ENCODE data around the gene GSG1L. TPM values are rescaled to one million over a fixed set of nuclear protein-coding genes. Genes with fewer than 3 reads are reported as not detected.

The GSG1L gene
- total and polyA plus RNA-seq, 4 donors = 0.14 to 1.3 (median 0.24) TPM

- no peak for DNase-seq
- H3K36me3 ChIP-seq (ENCODE audit: control insufficient read depth in 4 of 4, insufficient read depth in 4 of 4, low read length in 4 of 4) = no peaks in the 10 kb centered on the region
- peaks cover 0 to 4% (median 0%) of the 10 kb centered on the region in 4 donors for H3K9me3 ChIP-seq (ENCODE audit: control insufficient read depth in 4 of 4, insufficient read depth in 3 of 4, low read length in 3 of 4)
- WGBS, 2 donors = 36 to 51% methylated on average over 5 of the region's 5 CpGs
- no peak for TF ChIP-seq CTCF (IDR thresholded peaks at IDR 0.05; ENCODE audit: control extremely low read depth, extremely low read depth)
- no peak overlapping the region for H3K27ac ChIP-seq (ENCODE audit: low read depth in 1 of 2, low read length in 1 of 2)
- no peak for ATAC-seq (ENCODE audit: insufficient read depth, low FRiP score)
- no peak overlapping the region for H3K9ac ChIP-seq (ENCODE audit: insufficient read depth in 1 of 2, low read length in 2 of 2)
- H3K4me3 ChIP-seq = no peak overlapping the region
- H3K4me1 ChIP-seq (ENCODE audit: control insufficient read depth in 5 of 5, insufficient read depth in 5 of 5, low read length in 5 of 5) = no peaks in the 10 kb centered on the region
- H3K27me3 ChIP-seq (ENCODE audit: control insufficient read depth in 3 of 3, insufficient read depth in 3 of 3, low read length in 2 of 3) = peaks cover 0 to 2% (median 0%) of the 10 kb centered on the region in 3 donors
These were observed 265.3 kb downstream of the GSG1L start for GRCh38 chr16:27798241-27798640.

- no peak for TF ChIP-seq CTCF (IDR thresholded peaks at IDR 0.05; ENCODE audit: control extremely low read depth, extremely low read depth)
- WGBS, 2 donors = 58 to 59% methylated on average over 11 of the region's 11 CpGs
- no peak overlapping the region for H3K27ac ChIP-seq (ENCODE audit: low read depth in 1 of 2, low read length in 1 of 2)
- H3K9me3 ChIP-seq (ENCODE audit: control insufficient read depth in 4 of 4, insufficient read depth in 3 of 4, low read length in 3 of 4) = peaks cover 0 to 4% (median 0%) of the 10 kb centered on the region in 4 donors
- peak; percentile 64 to 66 (median 66) for DNase-seq
- no peak for ATAC-seq (ENCODE audit: insufficient read depth, low FRiP score)
- no peak overlapping the region for H3K4me3 ChIP-seq
- no peaks in the 10 kb centered on the region for H3K27me3 ChIP-seq (ENCODE audit: control insufficient read depth in 3 of 3, insufficient read depth in 3 of 3, low read length in 2 of 3)
- no peak overlapping the region for H3K9ac ChIP-seq (ENCODE audit: insufficient read depth in 1 of 2, low read length in 2 of 2)
- no peaks in the 10 kb centered on the region for H3K4me1 ChIP-seq (ENCODE audit: control insufficient read depth in 5 of 5, insufficient read depth in 5 of 5, low read length in 5 of 5)
- no peaks in the 10 kb centered on the region for H3K36me3 ChIP-seq (ENCODE audit: control insufficient read depth in 4 of 4, insufficient read depth in 4 of 4, low read length in 4 of 4)
These were observed 267.4 kb downstream of the GSG1L start for GRCh38 chr16:27795992-27796614.

- no peak overlapping the region for H3K9ac ChIP-seq (ENCODE audit: insufficient read depth in 1 of 2, low read length in 2 of 2)
- no peak for ATAC-seq (ENCODE audit: insufficient read depth, low FRiP score)
- H3K9me3 ChIP-seq (ENCODE audit: control insufficient read depth in 4 of 4, insufficient read depth in 3 of 4, low read length in 3 of 4) = peaks cover 0 to 4% (median 0%) of the 10 kb centered on the region in 4 donors
- no peak overlapping the region for H3K4me3 ChIP-seq
- DNase-seq = no peak
- no peak for TF ChIP-seq CTCF (IDR thresholded peaks at IDR 0.05; ENCODE audit: control extremely low read depth, extremely low read depth)
- no peaks in the 10 kb centered on the region for H3K27me3 ChIP-seq (ENCODE audit: control insufficient read depth in 3 of 3, insufficient read depth in 3 of 3, low read length in 2 of 3)
- no peaks in the 10 kb centered on the region for H3K36me3 ChIP-seq (ENCODE audit: control insufficient read depth in 4 of 4, insufficient read depth in 4 of 4, low read length in 4 of 4)
- no peak overlapping the region for H3K27ac ChIP-seq (ENCODE audit: low read depth in 1 of 2, low read length in 1 of 2)
- H3K4me1 ChIP-seq (ENCODE audit: control insufficient read depth in 5 of 5, insufficient read depth in 5 of 5, low read length in 5 of 5) = no peaks in the 10 kb centered on the region
These were observed 270.3 kb downstream of the GSG1L start for GRCh38 chr16:27793249-27793622.
